ENCODE results near the gene CNNM3. TPM values are rescaled to one million over a fixed set of nuclear protein-coding genes. Genes with fewer than 3 reads are reported as not detected.
A peak's percentile ranks its signal among the peaks of the same experiment; 100 is the strongest.
"Not testable (repeated sequence)": the region's sequence is repeated elsewhere in the genome, so short reads cannot be mapped to it uniquely, and the experiment has no call there.

The CNNM3 gene
- 6.1 TPM for total RNA-seq

DNA sequence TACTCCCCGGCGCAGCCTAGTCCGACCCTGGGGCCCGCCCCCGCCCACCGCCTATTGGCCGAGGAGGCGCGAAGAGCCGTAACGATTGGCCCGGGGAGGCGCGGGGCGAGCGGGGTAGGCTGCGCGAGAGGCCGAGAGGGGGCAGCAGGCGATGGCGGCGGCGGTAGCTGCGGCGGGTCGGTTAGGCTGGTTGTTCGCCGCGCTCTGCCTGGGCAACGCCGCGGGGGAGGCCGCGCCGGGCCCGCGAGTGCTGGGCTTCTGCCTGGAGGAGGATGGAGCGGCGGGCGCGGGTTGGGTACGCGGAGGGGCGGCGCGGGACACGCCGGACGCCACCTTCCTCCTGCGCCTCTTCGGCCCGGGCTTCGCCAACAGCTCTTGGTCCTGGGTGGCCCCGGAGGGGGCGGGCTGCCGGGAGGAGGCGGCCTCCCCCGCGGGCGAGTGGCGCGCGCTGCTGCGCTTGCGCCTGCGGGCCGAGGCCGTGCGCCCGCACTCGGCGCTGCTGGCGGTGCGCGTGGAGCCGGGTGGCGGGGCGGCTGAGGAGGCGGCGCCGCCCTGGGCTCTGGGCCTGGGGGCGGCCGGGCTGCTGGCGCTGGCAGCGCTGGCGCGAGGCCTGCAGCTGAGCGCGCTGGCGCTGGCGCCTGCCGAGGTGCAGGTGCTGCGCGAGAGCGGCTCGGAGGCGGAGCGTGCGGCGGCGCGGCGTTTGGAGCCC is at the start of gene CNNM3:
Gene CNNM3, plus strand, starts transcription at position 142 of the 709 bp plus-strand sequence. Its CDS starts 10 bp downstream, at position 152.
- ATAC-seq = peak; percentile 97

DNA sequence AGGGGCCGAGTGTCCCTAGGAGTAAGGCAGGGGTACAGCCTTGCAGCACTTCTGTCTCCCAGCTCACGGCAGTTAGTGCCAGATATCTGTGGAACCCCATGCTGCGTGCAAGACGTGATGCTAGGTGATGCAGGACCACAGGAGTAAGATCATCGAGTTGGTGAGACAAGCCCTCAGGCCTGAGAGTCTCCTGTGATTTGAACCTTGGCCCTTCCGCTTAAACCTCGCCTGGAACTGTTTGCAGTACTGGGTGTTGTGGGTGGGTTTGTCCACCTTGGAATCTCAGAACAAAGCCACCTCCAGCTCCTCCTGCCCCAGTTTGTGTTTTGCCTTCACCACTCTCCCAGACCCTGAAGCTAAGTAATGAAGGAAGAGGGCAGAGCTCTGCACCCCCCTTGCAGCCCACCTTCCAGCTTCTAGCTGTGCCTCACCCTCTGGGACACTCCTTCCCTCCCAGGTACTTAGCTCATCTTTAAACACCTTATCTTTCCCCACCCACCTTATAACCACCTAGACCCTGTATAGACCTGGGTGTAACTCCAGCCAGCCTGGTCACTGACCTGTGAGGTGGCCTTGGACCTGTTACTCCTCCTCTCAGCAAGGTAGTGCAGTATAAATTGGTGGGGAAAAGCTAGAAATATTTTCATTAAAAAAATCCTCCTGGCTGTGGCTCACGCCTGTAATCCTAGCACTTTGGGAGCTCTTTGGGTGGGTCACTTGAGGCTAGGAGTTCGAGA is 48.8 kb upstream of the CNNM3 start:
- no peak for ATAC-seq

DNA sequence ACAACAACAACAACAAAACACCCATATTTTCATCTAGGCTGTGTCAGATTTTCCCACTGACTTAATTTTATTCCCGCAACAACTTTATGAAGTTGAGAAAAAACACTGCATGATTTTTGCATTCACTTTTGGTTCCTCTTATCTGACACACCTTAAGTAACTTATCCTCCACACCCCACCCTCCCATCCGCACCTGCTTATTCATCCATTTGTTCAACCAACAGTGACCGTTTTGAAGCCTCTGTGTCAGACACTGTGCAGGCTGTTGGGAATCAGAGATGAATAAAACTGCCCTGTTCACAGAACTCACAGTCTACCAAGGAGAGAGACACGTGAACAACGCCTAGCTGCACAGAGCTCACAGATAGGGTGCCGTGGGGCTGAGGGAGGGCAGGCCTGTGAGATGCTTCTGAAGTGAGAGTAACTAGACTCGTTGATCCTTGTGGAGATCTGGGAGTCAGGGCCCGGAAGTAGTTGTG is 47.9 kb upstream of the CNNM3 start:
- ATAC-seq = peak; percentile 40

DNA sequence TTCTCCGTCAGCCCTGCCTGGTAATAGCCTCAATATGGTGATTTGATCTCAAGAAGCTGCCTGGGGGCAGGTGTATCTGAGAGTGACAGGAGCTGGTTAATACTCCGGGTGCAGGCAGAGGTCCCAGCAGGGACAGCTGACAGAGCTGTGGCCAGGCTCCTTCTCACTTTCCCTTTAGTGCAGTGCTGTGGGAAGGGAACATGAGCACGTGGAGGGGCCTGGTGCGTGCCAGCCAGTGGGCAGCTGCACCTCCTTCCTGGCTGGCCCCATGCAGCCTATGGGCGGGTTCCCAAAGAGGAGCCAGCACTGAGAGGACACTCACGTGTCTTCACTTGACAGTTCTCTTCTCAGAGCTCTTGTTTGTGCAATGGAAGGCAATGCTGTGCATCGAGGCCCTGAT is 46.3 kb upstream of the CNNM3 start:
- ATAC-seq = no peak

DNA sequence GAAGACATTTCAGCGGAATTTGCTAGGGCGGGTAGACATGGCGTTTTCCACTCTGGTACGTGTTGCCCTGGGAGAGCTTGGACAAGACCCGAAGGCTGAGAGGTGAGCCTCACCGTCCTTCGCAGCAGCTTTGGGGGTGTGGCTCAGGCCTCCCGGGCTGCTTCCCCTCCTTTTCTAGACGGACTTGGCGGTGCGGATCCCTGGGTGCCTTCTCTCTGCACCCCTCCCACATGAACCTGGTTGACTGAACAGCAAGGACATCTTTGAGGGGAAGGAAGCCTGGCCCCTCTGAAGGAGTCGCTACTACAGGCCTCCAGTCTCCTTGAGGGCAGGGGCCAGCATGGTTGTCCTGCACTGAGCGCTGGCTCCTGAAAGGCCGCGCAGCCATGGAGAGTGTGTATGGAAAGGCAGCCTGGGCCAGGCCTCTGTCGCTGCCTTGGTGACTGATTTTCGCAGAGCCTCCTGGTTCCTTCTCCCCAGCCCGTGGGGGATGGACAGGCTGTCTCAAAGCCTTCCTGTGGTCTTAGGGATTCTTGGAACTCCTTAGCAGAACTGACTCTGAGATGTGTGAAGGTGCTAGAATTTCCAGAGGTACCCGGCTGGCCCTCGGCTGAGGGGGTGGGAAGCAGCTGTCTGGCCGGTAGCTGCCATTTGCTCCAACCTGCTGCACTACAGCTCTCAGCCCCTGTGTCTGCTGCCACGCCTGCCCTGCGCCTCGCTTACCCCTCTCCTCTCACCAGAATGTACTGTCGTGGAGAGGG is 45.4 kb upstream of the CNNM3 start:
- no peak for ATAC-seq

DNA sequence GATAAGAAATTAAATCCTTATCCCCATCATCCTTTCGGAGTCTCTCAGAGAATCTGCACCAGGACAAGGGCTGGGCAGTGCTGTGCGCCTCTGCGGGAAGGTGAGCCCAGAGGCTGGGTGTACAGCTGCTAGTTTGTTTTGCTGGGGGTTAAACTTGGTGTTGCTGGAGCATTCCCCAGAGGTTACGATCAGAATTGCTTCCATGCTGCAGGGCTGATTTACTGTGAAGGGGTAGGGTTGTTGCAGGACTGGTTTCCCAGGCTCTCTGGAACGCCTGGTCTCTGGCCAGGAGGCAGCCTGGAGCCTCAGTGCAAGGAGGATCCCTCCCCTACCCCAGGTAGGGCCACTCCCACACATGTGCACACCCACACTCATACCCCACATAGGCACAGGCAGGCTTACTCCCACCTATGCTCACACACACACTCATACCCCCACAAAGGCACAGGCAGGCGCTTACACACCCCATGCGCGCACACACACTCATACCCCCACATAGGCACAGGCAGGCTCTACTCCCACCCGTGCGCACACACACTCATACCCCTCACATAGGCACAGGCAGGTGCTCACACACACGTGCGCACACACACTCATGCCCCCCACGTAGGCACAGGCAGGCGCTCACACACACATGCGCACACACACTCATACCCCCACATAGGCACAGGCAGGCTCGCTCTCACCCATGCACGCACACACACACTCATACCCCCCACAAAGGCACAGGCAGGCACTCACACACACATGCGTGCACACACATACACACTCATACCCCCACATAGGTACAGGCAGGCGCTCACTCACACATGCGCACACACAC is 44.1 kb upstream of the CNNM3 start:
- ATAC-seq = peak; percentile 87

DNA sequence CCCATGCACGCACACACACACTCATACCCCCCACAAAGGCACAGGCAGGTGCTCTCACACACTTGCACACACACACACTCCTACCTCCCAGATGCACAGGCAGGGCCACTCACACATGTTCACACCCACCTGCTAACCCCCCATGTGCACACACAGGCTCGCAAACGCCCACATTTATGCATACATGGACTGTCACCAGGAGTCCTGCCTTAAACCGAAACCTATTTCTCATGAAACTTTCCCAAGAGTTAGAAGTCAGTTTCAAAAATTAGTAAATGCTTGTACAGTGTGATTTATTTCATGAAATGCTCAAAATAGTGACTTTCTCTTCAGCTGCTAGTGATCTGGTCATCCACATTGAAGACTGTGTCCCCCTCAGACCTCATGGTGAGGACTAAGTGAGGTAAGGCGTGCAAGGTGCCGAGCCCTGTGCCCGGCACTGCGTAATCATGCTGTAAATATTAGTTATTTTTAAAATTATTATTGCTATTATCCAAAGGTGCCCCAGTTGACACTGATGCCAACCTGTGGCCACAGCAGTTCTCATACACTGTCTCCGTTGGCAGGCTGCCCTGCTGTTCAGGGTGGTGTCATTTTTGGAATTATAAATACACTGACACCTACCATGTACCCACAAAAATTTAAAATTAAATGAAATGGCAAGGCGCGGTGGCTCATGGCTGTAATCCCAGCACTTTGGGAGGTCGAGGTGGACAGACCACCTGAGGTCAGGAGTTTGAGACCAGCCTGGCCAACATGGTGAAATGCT is 43.0 kb upstream of the CNNM3 start:
- ATAC-seq = no peak

DNA sequence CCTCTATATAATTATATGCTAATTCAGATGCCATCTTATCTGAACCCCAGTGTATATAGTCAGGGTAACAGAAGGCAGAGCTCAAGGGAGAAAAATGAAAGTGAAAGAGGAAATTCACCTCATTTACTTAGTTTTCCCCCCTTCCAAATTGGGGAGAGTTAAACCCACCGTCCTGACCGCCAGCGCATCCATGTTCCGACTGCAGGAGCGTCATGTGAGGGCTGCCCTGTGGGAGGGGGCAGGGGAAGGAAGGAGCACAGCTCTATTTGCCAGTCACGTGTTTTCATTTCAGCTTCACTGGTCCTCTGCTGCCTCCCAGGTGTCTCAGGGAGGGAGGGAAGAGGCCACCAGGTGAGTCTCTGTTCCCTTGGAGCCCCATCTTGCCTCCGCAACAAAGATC is 42.1 kb upstream of the CNNM3 start:
- ATAC-seq = peak; percentile 12

DNA sequence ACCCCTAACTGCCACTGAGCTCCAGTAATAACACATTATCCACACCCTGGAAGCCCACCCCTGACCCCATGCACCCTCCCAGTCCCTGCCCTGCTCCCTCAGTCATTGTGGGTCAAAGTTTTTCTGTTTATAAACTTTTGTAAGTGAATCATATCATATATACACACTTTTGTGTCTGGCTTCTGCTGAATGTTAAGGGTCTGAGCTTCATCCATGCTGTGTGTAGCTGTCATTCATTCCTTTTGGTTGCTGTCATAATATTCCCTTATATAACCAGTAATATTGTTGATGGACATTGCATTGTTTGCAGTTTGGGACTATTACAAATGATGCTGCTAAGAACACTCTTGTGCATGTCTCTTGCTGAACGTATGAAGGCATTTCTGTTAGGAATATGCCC is 40.9 kb upstream of the CNNM3 start:
- ATAC-seq = no peak

DNA sequence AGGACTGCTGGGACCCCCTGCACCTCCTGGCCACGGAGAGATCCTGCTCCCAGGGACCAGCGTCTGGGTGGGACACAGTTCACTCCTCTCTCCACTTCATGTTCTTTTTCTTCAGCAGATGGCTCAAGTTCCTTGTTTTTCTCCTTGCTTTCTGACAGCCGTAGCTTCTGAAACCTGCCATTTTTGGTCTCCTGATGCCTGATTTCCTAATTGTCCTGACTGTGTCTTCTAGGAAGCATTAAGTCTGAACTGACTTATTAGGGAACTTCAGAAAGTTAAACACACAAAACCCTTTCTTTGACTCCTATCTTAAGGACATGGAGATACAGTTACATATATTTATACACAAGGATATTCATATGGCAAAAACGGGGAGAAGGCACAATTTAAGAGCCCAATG is 32.7 kb upstream of the CNNM3 start:
- ATAC-seq = no peak

DNA sequence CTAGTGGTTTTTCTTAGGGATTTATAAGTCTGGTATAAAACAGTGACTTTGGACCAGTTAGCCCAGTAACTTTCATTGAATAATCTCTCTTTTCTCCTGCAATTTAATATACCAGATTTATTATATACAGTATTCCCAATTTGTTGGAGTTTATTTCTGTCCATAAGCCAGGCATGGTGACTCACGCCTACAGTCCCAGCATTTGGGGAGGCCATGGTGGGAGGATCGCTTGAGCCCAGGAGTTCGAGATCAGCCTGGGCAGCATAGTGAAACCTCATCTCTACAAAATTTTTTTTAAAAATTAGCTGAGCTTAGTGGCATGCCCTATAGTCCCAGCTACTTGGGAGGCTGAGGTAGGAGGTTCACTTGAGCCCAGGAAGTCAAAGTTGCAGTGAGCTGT is 28.7 kb upstream of the CNNM3 start:
- ATAC-seq = no peak

DNA sequence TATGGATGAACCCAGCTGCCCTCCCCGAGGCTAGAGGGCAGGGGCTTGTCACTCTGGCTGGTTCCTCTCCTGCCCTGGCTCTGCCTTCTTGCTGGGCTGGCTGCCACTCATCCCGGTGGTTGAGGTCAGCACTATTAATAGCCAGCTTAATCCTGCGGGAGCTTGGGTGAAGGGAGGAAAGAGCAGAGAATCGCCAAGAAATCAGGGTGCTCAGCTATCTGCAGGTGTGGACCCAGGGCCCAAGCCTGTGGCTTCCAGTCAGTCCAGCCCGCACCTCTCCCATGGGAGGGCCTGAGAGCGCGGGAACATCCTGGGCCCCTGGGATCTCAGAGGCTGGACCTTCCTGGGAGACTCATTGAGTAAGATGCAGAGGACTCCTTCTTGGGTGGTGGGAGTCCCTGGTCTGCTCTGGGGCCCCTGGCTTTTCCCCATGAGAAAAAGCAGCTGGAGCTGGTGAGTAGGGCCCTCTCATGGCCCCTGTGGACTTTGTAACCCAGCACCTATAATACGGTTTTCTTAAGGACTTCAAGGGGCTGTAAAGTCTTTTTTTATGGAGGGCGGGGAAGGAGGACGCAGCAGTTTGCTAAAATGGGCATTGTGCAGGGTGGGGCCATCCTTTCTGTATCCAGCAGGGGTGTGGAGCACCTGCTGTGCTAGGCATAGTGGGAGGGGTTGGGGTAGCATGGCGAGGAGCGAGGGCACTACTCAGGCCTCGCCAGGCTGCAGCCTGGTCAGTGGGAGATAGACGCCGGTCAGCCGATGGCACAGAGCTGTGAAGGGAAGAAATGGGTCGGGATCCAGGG is 27.4 kb upstream of the CNNM3 start:
- peak; percentile 61 for ATAC-seq

DNA sequence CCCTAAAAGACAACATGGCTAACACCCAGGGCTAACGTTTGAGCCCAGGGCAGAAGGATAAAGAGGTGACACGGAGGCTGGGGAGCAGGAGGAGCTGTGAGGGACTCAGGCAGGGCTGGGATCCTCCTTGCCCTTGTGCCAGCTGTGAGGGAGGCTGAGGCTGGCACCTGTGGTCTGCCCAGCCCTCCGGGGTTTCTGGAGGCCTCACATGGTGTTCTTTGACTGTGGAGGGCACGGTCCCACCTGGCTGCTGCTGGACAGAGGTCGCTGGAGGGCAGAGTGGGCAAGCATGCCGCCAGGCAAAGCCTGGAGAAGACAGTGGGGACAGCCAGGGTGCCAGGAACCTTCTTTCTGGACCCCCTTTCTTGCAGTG is 26.8 kb upstream of the CNNM3 start:
- ATAC-seq = peak; percentile 9

DNA sequence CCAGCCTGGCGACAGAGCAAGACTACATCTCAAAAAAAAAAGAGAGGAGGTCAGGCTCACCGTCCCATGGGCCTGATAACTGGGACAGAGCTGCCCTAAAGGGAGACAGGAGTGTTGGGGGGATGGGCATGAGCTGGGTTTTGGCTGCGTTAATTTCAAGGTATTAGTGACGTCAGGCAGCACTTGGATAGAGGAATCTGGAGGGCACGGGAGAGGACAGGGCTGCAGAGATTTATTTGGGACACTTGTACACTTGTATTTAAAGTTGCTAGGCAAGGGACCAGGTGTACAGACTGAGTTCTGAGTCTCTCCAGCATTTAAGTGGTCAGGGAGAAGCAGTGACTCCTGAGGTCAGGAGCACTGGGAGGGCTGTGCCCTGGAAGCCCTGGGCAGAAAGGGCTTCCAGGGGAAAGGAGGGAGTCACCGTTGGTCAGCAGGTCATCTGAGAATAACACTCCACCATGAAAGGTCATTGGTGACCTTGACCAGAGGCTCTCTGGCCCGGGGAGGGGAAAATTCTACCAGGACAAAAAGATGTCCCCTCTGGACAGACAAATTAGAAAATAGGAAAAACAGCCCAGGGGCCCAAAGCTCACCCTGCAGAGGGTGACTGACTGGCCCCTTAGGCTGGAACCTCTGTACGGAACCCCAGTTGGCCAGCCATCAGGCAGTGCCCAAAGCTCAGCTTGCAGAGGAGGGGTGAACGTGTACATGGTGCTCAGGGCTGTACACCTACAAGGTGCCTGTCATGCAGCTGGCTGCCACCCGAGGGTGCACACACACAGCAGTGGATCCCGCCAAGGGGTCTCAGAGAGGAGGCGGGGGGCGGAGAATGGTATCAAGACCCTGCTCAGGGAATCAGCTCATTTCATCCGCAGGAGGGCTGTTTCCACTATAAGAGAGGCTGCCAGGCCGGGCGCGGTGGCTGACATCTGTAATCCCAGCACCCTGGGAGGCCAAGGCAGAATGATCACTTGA is 23.0 kb upstream of the CNNM3 start:
- no peak for ATAC-seq

DNA sequence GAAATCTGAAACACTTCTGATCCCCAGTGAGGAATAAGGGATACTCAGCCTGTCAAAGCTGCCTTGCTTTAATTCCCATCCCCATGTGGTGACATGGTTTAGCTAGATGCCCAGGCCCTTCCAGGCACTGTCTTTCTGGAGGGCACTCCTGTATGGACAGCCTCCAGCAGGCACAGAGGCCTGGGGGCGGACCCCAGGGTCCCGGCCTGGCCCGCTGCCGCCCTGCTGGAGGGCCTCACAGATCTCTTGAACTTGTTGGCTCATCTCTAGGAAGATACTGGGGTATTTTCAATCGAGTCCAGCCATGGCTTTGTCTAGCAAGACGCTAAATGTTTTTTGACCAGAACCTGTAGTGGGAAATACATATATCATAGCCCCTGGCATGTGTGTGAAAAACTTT is 21.0 kb upstream of the CNNM3 start:
- no peak for ATAC-seq

DNA sequence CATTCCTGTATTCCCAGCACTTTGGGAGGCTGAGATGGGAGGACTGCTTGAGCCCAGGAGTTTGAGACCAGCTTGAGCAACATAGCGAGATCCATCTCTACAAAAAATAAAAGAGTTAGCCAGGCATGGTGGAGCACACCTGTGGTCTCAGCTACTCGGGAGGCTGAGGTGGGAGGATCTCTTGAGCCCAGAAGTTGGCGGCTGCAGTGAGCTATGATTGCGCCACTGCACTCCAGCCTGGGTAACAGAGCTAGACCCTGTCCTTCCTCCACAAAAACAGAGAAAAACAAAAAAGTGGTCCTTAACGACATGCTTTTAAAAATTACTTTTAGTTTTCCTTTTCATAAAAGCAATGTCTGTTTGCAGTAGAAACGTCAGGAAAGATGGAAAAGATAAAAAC is 19.6 kb upstream of the CNNM3 start:
- not testable (repeated sequence) for ATAC-seq

DNA sequence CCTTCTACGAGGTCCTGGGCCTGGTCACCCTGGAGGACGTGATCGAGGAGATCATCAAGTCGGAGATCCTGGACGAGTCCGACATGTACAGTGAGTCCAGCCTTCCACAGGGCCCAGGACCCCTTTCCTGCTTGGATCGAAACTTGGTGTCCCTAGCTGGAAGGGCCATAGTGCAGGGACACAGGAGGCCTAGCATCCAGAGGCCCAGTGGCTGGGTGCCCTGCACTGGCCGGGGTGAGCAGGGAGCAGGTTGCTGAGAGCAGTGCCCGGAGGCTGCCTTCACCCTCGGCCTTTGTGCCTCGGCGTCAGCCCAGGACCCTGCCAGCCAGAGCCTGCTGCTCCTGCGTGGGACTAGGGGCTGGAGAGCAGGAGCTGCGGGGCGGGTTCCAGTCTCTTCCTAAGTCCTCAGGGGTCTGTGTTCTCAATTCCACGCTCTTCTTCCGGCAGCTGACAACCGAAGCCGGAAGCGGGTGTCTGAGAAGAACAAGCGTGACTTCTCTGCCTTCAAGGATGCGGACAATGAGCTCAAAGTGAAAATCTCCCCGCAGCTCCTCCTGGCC is 18.9 kb upstream of the CNNM3 start:
- ATAC-seq = no peak

DNA sequence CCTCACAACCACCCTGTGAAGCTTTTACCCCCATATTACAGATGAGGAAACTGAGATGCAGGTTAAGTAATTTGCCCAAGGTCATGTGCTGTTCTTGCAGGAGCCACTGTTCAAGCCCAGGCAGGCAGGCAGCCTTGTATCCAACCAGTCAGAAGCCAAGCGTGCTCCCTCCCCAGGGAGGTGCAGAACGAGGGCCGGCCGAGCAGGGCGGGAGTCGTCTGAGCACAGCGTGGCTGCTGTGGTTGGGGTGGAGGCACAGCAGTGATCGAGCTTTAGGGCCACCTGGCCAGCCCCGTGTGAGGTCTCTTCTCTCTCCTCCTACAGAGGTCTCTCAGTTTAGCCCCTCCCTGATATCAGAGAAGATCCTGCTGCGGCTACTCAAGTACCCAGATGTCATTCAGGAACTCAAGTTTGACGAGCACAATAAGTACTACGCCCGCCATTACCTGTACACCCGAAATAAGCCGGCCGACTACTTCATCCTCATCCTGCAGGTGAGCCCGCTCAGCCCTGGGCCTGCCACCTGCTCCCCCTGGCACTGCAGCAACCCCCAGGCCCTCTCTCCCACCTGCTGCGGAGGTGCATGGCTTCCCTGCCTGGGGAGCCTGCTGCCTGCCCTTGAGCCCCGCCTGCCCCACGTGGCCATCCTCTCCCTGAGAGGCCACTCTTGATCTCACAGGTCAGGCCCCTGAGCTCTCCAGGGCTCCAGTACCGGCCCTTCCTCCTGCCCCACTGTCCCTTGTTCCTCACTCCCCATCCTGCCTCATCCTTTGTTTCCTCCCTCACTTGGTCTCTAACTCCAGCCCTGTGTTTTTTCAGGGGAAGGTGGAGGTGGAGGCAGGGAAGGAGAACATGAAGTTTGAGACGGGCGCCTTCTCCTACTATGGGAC is 17.1 kb upstream of the CNNM3 start:
- peak; percentile 58 for ATAC-seq
